ENCODE data around the gene KCNJ12.
"Not testable (repeated sequence)": the region's sequence is repeated elsewhere in the genome, so short reads cannot be mapped to it uniquely, and the experiment has no call there.

KCNJ12 gene

DNA sequence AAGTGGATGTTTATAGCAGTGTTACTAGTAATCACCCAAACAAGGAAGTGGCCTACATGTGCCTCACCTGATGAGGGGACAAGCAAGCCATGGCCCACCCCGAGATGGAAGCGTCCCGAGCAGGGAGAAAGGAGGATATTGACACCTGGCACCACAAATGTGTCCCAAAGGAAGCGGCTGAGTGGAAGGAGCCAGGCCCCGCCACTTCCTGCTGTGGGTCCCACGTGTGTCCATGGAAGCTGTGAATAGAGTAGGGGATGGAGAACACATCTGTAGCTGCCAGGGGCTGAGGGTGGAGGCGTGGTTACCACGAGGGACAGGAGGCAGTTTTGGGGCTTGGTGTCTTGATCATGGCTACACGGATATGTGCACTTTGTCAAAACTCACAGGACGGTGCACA, 49.2 kb downstream of the KCNJ12 start:
- no peak for DNase-seq

DNA sequence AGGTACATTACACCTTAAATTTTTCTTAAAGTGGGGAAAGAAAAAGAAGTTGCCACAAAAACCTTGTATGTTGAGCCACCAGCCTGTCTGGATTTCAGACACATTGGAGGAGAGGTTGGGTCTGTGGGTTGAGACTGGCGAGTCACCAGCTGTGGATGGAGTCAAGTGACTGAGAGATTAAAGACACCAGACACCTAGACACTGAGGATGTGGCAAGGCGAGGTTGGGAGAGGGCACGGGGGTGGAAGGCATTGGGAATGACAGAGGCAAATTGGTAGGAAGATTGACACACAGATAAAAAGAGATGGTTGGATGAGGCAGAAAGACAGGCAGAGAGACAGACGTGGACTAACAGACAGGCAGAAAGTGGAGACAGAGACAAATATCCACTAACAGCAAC, 49.6 kb downstream of the KCNJ12 start:
- DNase-seq = no peak

DNA sequence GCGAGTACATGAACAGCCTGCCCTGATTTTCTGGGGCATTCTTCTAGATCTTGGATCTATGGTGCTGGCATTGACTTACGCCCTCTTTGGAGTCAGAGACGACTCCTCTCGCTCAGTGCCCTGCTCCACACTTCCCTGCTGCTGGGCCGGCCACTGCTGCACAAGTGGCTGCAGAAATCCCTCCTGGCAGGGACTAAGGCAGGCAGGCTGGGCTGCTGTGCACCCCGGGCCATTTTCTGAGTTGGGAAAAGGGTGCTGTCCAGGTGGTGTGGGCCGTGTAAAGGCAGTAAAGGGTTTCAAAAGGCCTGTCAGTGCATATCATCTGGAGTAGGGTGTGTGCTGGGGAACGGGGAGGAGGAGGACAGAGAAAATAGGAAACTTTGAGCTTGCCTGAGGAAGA, 50.1 kb downstream of the KCNJ12 start:
- DNase-seq = not testable (repeated sequence)

DNA sequence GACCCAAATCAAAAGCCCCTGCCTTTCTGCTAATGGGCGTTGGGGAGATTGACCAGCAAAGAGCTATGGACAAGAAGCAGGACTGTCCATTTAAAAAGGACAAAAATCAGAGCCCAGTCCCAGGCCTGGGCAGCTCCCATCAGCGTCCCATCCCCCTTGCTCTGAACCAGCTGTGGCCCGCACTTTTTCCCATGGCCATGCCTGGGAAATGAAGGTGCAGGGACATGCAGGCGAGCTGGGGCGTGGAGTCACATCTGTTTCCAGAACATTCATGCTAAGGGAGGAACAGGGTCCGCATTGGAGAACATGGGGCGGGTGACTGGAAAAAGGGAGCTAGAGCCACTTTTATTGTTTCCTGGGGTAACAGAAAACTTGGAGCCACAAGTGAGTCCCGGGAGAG, 50.7 kb downstream of the KCNJ12 start:
- not testable (repeated sequence) for DNase-seq

DNA sequence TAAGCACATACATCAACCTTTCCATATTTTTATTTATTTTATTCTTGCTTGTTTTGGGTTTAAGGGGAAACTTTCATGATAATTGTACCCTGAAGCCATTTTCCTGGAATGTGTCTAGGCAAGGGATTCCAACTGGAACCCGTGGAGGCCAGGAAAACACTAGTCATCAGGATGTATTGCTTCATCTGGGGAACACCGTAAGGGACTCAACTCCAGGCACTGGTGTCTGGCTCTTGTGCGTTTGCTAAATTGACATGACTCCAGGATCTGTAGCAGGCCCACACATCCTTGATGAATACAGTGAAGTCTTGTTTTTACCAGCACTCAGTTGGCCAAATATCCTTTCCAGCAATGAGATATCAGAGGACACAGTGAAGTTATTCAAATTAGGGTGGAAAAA, 51.6 kb downstream of the KCNJ12 start:
- DNase-seq = not testable (repeated sequence)

DNA sequence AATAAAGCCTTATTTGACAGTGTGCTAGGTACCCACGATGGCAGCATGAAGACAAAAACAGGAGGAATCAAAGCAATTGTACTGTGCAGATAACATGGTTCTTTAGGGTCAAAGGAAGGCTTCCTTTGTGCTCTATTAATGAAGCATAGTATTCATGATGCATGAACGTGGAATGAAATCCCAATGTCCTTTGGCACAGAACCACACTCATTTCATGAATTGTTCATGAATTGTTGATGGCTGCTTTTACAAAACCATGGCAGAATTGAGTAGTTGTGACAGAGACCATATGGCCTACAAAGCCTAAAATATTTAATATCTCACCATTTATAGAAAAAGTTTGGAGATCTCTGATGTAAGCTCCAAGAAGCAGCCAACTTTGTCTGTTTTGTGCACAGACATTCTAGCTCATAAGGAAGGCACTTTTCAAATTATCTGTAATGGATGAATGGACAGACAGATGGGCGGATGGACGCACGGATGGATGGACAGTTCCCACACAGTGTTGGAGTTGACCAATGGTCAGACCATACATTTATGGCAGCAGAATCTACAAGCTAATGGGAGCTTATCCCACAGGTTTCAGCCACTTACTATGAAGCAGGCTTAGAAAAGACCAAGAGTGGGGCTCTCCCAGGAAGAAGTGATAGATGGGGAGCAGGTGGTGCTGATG, 52.7 kb downstream of the KCNJ12 start:
- not testable (repeated sequence) for DNase-seq

DNA sequence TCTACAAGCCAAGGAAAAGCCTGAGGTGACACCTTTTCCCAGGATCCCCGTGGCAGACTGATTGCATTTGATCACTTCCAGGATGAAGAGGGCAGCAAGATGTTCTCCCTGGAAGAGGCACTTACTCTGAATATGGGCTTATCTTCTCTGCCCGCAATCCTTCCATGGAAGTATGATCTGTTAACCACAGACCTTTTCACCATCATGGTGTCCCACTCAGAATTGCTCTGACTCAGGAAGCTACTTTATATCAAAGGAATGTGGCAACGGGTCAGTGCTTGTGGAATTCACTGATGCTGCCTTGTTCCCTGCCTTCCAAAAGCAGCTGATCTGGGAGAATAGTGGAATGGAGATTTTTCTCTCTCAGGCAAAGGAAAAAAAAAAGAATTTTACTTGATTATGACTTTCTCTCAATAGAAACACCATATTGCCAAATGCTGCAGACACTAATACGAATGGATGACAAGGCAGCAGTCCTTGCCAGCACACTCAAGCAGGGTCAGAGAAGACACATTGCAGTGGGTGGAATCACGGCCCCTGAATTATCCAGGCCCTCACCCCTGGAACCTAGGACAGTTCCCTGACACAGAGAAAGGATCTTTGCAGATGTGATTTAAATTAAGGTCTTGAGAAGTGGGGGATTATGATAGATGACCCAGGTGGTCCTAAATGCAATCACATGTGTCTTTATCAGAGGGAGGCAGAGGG, 53.9 kb downstream of the KCNJ12 start:
- not testable (repeated sequence) for DNase-seq

DNA sequence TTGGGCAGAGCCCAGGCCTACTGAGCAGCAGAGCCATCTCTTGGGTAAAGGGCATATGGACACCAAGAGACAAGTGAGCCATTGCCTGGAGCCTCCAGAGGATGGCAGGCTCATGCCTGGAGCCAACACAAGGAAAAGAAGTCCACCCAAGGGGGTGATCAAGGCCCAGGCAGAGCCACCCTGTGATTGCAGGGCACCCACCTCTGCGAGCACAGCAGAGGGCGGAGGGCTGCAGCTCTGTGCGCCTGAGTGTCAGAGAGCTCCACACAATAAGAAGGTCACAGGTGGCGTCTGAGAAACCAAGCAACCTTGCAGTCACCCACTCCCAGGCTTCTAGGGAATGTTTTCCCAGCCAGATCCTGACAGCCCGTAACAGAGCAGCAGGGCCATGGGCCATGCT, 57.8 kb downstream of the KCNJ12 start:
- not testable (repeated sequence) for DNase-seq

DNA sequence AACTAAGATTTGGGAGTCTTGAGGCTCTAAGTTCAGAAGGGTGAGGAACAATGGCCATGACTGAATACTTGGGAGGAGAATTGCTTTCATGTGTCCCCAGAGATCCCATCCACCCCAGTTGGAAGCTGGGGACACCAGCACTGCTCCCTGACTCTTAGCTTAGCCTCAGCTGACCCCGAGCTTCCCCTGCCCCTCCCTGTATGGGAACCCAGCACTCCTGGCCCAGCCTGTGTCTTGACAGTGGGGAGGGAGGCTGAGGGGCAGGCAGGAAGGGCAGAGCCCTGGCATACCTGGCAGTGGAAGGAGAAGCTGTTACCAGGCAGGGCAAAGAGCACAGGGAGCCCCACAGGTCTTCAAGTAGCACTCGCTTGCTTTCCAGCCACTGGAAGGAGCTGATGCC, 58.8 kb downstream of the KCNJ12 start:
- not testable (repeated sequence) for DNase-seq

DNA sequence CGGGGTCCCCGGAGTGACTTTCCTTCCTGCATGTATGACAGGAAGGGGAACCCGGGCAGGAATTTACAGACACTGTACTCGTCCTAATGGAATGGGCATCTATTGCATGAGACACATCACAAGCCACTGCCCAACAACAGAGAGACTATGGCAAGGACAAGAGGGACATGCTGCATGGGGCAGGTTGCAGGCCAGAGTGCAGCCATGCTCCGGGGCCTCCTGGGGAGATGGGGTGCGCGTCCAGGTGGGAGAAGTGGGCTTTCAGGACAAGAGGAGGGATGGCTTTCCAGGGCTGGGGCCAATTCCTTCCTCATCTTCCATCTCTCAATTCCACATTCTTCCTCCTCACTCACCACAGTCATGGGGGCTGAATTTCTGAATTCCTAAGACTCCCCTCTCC, 60.3 kb downstream of the KCNJ12 start:
- DNase-seq = not testable (repeated sequence)

DNA sequence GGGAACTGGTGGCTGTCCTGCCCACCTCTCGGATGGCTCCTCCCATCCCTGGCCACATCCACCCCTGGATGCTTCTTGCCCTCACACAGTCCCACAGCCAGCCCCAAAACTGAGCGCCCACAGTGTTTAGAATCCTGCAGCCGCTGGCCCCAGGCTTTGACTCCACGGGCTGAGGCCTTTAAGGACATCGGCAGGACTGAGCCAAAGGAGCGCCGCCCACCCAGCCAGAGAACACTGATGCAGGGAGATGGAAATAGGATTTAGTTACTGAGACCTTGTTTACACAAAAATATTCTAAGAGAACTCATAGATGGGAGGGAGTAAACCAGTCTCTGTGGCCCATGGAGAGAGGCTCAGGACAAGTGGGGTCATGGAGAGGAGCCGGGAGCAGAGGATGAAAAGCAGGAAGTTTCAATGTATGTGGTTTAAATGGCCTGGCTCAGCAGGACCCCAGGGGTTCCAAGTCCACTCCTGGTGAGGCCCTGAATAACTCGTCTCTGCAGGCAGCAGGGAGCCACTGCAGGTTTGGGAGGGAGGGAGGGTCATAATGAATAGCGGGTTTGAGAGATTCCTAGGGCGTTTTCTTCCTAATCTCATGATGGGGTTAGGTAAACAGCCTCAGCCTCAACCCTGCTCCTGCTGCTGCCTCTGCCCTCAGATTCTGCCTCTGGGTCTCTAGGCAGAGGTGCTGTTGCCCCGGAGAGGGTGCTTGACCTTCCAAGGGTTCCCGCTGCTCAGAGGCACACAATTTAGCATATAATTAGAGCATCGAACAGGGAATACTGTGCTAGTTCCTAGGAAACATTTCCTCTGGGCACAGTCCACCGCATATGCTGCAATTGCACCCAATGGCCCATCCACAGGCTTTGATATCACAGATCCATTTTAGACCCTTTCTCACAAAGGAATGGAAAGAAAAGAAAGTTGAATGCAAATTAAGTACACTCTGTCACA, 61.0 kb downstream of the KCNJ12 start:
- DNase-seq = not testable (repeated sequence)

DNA sequence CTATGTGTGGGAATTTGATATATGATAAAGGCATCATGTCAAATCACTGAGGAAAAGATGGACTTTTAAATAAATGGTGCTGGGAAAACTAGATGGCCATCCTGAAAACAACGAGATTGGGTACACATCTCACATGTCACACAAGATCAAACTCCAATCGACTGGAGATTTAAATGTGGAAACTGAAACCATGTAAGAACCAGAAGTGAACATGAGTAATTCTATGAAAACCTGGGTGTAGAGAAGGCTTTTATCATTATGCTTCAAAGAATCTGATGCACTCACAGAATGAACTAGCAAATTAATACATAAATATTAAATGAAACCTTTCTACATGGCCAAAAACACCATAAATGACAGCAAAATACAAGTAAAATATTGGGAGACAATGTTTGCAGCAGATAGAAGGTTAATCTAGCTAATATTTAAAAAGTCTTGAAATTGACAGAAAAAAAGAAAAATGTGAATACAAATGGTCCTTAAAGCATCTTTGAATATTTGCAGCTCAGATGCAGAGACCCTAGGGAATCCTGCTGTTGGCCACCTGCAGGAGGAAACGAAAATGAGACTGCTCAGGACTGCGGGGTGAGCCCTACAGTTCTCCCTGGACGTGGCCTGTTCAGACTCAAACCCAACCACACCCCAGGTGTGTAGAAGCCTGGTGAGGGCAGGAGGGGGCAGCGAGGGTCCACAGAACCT, 62.3 kb downstream of the KCNJ12 start:
- not testable (repeated sequence) for DNase-seq

DNA sequence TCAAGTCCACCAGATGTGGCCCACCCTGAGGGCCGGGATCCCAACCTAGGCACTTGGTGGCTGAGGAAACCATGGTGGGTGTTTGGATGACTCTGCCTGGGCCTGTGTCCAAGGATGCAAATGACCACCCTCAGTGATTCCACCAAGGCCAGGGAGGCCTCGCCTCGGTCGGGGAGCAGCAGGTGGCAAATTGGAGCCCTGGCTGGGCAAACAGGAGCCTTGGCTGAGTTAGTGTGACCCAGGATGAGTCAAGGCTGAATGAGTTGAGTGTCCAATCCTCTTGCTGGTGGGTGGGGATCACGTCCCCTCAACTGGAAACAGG, 62.8 kb downstream of the KCNJ12 start:
- DNase-seq = not testable (repeated sequence)

DNA sequence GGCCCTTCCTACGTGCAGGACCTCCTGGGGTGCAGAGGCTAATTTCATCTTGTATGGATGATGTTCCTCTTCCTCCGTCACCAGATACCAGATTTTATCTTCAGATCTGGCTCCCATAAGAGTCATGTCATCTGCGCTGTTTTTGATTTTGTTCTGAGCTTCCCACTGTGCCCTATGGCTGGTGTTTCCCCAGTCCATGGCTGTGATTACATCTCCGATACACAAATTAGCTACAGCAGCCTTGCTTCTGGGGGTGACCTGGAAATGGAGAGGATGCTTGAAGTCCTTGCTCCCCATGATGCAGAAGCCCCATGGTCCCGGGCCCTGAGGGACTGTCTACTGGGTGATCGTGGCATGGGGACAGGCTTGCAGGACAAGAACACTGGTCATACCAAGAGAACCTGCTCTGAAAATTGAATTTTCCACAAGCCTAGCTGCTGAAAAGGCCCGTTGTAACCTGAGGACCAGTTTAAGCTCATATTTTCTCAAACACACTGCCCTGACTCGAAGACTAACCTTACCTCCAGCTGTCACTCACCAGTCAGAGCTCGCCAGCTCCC, 69.0 kb downstream of the KCNJ12 start:
- no peak for DNase-seq

DNA sequence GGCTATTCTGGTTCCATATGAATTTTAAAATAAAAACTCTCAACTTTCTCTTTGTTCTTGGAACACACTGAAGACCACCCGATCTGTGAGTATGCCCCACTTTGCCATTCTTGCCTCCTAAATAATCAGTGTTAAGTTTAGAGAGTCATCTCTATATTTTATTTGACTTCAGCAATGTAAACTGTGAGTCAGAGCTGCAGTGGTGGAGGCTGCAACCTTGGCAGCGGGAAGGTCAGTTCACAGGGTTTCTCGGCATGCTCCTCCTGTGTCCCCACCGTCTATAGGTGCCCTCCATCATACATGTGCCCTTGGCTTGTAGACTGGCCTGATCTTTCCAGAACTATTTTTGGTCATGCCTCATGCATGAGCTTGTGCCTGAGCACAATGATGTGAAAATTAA, 71.4 kb downstream of the KCNJ12 start:
- not testable (repeated sequence) for DNase-seq

DNA sequence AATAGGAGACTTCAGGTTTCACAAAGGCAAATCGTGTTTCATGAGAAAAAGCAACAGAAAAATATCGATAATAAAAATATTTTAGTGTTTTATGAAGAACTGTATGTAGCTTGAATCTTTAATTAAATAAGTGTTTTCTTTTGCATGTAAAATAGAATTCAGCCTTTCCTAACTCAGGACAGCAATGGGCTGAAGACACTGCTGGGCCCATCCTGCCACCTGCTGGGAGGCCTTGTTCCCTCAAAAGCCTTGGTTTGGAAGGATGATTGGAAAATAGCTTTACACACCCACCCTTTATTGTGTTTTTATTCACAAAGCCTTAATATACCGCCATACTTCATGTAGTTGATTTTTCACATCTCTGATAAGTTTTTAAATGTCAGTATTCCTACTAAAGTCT, 73.7 kb downstream of the KCNJ12 start:
- not testable (repeated sequence) for DNase-seq

DNA sequence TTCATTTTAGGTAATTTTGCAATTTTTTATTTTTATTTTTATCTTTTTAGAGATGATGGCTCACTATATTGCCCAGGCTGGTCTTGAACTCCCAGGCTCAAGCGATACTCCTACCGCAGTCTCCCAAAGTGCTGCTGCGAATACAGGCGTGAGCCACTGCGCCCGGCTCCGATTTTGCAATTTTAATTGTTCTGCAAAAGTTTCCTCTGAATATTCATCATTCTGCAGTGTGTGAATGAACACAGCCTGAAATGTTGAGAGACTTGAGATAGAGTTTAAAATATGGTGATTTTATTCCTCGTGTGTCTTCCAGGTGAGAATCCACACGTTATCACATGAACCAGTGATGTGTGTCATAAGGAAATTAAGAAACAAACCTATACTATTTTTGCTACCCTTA, 75.8 kb downstream of the KCNJ12 start:
- no peak for DNase-seq

DNA sequence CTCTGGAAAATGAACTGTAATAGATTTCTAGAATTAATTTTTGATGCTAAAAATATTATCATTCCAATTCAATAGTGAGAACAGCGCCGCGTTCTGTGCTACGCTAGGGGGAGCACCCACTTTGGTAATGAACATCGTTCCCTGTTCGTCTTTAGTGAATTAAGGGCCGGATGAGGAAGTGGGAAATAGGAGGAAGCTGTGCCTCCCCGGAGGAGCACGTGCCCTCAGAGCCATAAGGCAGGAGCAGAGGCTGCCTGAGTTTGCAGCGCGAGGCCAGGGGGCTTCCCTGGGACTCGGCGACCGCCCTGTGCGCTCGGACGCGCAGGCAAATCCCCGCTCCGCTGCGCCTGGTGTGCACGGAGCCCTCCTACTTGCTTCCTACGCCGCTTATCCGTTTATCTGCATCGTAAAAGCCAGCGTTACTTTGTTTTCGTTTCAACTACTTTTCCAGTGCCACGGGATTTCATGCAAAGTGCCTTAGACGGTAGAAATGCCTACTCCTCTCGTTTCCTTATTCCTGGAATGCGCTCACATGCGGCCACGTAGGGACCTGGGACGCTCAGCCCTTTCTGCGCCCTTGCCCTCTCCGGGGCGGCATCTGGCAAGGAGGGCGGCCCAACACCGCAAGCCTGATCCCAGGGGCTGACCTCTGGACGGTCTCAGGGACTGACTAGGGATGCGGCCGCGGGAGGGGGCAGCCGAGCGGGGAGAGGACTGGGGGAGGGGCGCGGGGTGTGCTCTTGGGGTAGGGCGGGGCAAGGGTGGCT, 76.4 kb downstream of the KCNJ12 start:
- DNase-seq = peak; percentile 38

DNA sequence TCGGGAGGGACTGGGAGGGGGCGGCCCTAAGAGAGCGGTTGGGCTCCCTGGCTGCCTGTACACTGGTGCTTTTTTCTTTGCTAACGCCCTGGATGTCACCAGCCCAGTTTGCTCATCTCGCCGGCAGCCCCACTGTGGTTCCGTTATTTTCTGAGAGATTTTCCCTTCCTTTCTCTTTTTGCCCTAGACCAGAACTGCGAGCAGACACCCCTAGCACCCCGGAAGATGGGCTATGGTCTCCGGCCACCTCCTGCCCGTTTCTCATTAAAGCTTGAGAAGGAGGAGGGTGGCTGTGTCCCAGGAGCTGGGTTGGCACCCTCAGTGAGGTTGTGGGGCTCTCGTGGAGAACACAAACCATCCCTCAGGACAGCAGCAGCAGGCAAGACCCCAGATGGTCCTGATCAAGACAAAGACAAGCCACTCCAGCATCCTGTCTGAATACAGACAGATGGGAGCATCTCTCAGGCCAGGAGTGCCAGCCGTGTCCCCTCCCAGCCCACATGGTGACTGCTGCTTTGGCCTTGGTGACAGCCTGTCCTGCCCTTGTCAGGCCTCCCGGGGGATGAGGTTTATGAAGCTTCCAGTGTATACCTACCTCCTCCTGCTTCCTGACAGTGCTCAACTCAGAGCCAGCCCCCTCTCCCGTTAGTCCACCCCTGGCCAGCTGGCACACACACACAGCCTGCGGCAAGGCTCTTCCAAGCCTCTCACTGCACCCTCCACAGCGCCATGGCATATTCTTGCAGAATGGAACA, 77.2 kb downstream of the KCNJ12 start:
- no peak for DNase-seq

DNA sequence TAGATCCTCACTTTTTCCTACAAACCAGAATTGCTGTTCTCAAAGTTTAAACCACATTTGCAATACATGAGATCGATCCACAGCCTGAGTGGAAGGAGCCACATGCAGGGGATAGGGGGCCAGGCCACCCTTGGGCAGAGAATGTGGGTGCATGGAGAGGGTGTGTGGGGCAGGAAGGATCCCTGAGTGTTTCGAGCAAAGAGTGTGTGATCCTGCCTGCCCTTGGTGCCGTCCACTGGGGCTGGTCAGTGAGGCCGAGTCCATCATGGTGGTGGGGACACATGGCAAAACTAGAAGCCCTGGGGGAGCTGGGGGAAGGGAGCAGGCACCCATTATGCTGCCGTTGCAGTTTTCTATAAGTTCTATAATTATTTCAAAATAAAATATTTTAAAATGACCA, 77.8 kb downstream of the KCNJ12 start:
- DNase-seq = not testable (repeated sequence)

DNA sequence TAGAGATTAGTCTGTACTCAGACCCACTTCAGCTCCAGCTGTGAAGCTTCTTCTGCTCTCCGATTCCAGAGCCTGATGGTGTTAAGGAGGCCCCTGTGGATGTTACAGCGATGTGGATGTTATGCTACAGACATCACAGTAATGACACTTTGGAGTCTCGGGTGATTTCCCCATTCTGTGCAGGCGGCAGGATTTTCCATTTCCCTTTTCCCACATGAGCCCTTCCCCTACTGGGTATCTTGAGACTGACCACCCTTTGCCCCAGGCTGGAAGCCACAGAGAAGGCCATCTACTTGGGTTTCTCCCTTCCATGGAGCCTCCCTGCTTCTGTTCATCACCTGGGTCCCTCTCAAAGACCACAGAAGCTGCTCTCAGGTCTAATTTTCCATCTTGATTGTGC, 78.3 kb downstream of the KCNJ12 start:
- DNase-seq = no peak

Data from activated T-cell treated with anti-CD3 and anti-CD28 coated beads, Interleukin-2, amount 50 U/mL, for 1 hour (primary cell).